DND-41 (cell line): ENCODE data around the gene PKD1L1.

Experiments used
- CTCF ChIP-seq: IDR thresholded peaks from 2 replicates; pipeline ENCODE4 v1.5.1; 2012; ENCODE audit warnings: borderline replicate concordance, low read length, moderate library complexity, mild to moderate bottlenecking; ENCODE audit not compliant: poor library complexity, severe bottlenecking; ENCODE audit errors: extremely low read depth
- EZH2 ChIP-seq: IDR thresholded peaks from 3 replicates; pipeline ENCODE4 v1.6.1; 2012; ENCODE audit warnings: borderline replicate concordance, low read depth, mild to moderate bottlenecking, moderate library complexity, low read length, inconsistent platforms; ENCODE audit not compliant: severe bottlenecking

- TF ChIP-seq CTCF (no peak), EZH2 (no peak)
Measured at GRCh38 chr7:47973739-47974138, 25.5 kb upstream of the PKD1L1 start.
